HepG2 (cell line): ENCODE measurements around the gene AAMP. TPM values are rescaled to one million over a fixed set of nuclear protein-coding genes. Genes with fewer than 3 reads are reported as not detected.
A peak's percentile ranks its signal among the peaks of the same experiment; 100 is the strongest.

ENCODE experiments used
- ATAC-seq: fragments of 200-7000 bp; cut with Tn5 transposase; 3 replicates; pipeline ENCODE4 v1.9.1; 2020; ENCODE audit warnings: mild to moderate bottlenecking, moderate library complexity
- BruUV-seq: library from RNA; stranded (reverse); fragments of 400-500 nt; replicated peaks from 2 replicates; lab custom pipeline; 2021; lab: Mats Ljungman, UMichigan
- CTCF ChIA-PET: fragments of 300-600 bp; formaldehyde crosslinking; extraction: SDS; loops from one replicate; lab custom pipeline; 2021; ENCODE audit warnings: low total read pairs, inconsistent platforms, low intra/inter-chr PET ratio; lab: Yijun Ruan, JAX
- POLR2A ChIA-PET: fragments of 350-600 bp; sonication (Branson Sonifier 250); formaldehyde crosslinking; loops from one replicate; lab custom pipeline; 2020; ENCODE audit warnings: antibody characterized with exemption, inconsistent platforms; lab: Yijun Ruan, JAX
- DNase-seq: peaks from one replicate; pipeline ENCODE4 v3.0.0-alpha.2; 2015; ENCODE audit warnings: low spot score
- FAIRE-seq: peaks from 3 replicates; lab custom pipeline; 2011; peaks lifted over from hg19 to GRCh38; lab: Jason Lieb, UNC
- H2AFZ ChIP-seq: one replicate; pipeline ENCODE4 v1.6.1; 2011; ENCODE audit warnings: low read length, inconsistent platforms
- H3K27ac ChIP-seq: fragments of 300-600 bp; 3 replicates; pipeline ENCODE4 v1.8.0; 2011; ENCODE audit warnings: mixed run types, mild to moderate bottlenecking, mixed read lengths, low read length, inconsistent platforms; ENCODE audit not compliant: insufficient read depth; ENCODE audit errors: extremely low read length
- H3K27me3 ChIP-seq, 2 experiments: fragments of 200-600 bp in 1 of 2; 2 replicates in 1 of 2; 3 replicates in 1 of 2; pipeline versions ENCODE4 v1.6.0 to v1.8.0; 2011; ENCODE audit warnings: low read length in 2 of 2, mild to moderate bottlenecking in 2 of 2, moderate library complexity in 2 of 2, inconsistent platforms in 1 of 2; ENCODE audit not compliant: insufficient read depth in 2 of 2, control insufficient read depth in 1 of 2
- H3K36me3 ChIP-seq, 2 experiments: fragments of 200-600 bp in 1 of 2; replicated peaks in 1 of 2; 2 replicates in 1 of 2; 3 replicates in 1 of 2; pipeline versions ENCODE4 v1.5.1 to v1.8.0; 2011; ENCODE audit warnings: low read length in 2 of 2, inconsistent platforms in 1 of 2; ENCODE audit not compliant: insufficient read depth in 2 of 2, control insufficient read depth in 1 of 2
- H3K4me1 ChIP-seq: 2 replicates; pipeline ENCODE4 v1.5.1; 2012; ENCODE audit warnings: low read length, inconsistent platforms; ENCODE audit not compliant: insufficient read depth
- H3K4me2 ChIP-seq: 2 replicates; pipeline ENCODE4 v1.6.0; 2011; ENCODE audit warnings: low read depth, low read length, inconsistent platforms
- H3K4me3 ChIP-seq, 3 experiments: fragments of 200-600 bp in 1 of 3; sonication (generic), shearing (Covaris generic) in 1 of 3; replicated peaks in 1 of 3; 2 replicates each; pipeline ENCODE4 v1.5.1; 2011 to 2016; ENCODE audit warnings: low read length in 3 of 3, inconsistent platforms in 2 of 3, low read depth in 2 of 3, mild to moderate bottlenecking in 2 of 3, control low read depth in 1 of 3, mixed read lengths in 1 of 3; ENCODE audit not compliant: insufficient read depth in 1 of 3
- H3K79me2 ChIP-seq: one replicate; pipeline ENCODE4 v1.6.1; 2011; ENCODE audit warnings: low read length, inconsistent platforms; ENCODE audit not compliant: insufficient read depth
- H3K9ac ChIP-seq: 2 replicates; pipeline ENCODE4 v1.6.0; 2011; ENCODE audit warnings: mild to moderate bottlenecking, low read depth, low read length, inconsistent platforms; ENCODE audit not compliant: insufficient read depth
- H3K9me3 ChIP-seq: 2 replicates; pipeline ENCODE4 v1.5.1; 2012; ENCODE audit warnings: mild to moderate bottlenecking, low read length
- H4K20me1 ChIP-seq: 2 replicates; pipeline ENCODE4 v1.6.0; 2011; ENCODE audit warnings: inconsistent platforms, mild to moderate bottlenecking, low read length, moderate library complexity; ENCODE audit not compliant: insufficient read depth
- AGO2 ChIP-seq: fragments of 200-400 bp; formaldehyde crosslinking; optimal IDR thresholded peaks from 2 replicates; pipeline ENCODE3; 2017; ENCODE audit warnings: mild to moderate bottlenecking, low read depth, low read length, moderate library complexity
- GABPB1 ChIP-seq: IDR thresholded peaks from 2 replicates; pipeline ENCODE4 v1.6.1; 2016; ENCODE audit warnings: mild to moderate bottlenecking, missing genetic modification reagents, moderate library complexity, missing compliant biosample characterization
- GATAD2A ChIP-seq: IDR thresholded peaks from 2 replicates; pipeline ENCODE4 v1.6.1; 2016
- HOXA3 ChIP-seq: sonication (generic); formaldehyde crosslinking; IDR thresholded peaks from 2 replicates; pipeline ENCODE4 v1.5.0; 2020; ENCODE audit warnings: missing genetic modification reagents
- NR2F6 ChIP-seq, 2 experiments: IDR thresholded peaks; 2 replicates each; pipeline ENCODE4 v1.6.1; 2016; ENCODE audit warnings: antibody characterized with exemption in 1 of 2, mild to moderate bottlenecking in 1 of 2
- PAX8 ChIP-seq: sonication (generic); formaldehyde crosslinking; IDR thresholded peaks from 2 replicates; pipeline ENCODE4 v1.8.0; 2022; ENCODE audit warnings: mild to moderate bottlenecking, missing genetic modification reagents, borderline replicate concordance
- POLR2A ChIP-seq, 2 experiments: IDR thresholded peaks; 2 replicates each; pipeline ENCODE4 v1.6.1; 2011; ENCODE audit warnings: low read depth in 2 of 2, low read length in 2 of 2, mild to moderate bottlenecking in 1 of 2, moderate library complexity in 1 of 2; ENCODE audit not compliant: insufficient read depth in 1 of 2
- POLR2G ChIP-seq: fragments of 200-400 bp; formaldehyde crosslinking; IDR thresholded peaks from 2 replicates; pipeline ENCODE4 v1.6.1; 2018; ENCODE audit warnings: mild to moderate bottlenecking, low read depth, low read length, moderate library complexity
- RBFOX2 ChIP-seq: fragments of 200-400 bp; formaldehyde crosslinking; IDR thresholded peaks from 2 replicates; pipeline ENCODE4 v1.6.1; 2017; ENCODE audit warnings: low read depth, mild to moderate bottlenecking, low read length
- RXRA ChIP-seq: sonication (generic); formaldehyde crosslinking; IDR thresholded peaks from 2 replicates; pipeline ENCODE4 v1.5.1; 2020; ENCODE audit warnings: missing genetic modification reagents
- SMAD1 ChIP-seq: sonication (generic); formaldehyde crosslinking; IDR thresholded peaks from 2 replicates; pipeline ENCODE4 v1.4.0; 2020; ENCODE audit warnings: missing genetic modification reagents, low read depth, mild to moderate bottlenecking, borderline replicate concordance
- THAP11 ChIP-seq: IDR thresholded peaks from 2 replicates; pipeline ENCODE4 v1.6.1; 2016; ENCODE audit warnings: missing biosample characterization, missing genetic modification reagents
- ZFP37 ChIP-seq: sonication (generic); formaldehyde crosslinking; IDR thresholded peaks from 2 replicates; pipeline ENCODE4 v1.4.0; 2020; ENCODE audit warnings: missing genetic modification reagents, borderline replicate concordance
- ZFX ChIP-seq: sonication (generic); formaldehyde crosslinking; IDR thresholded peaks from 2 replicates; pipeline ENCODE4 v1.4.0; 2020; ENCODE audit warnings: mild to moderate bottlenecking, low read depth, missing genetic modification reagents, moderate library complexity
- ZNF256 ChIP-seq: sonication (generic); formaldehyde crosslinking; conservative IDR thresholded peaks from 2 replicates; pipeline ENCODE4 v1.4.0; 2020; ENCODE audit warnings: missing genetic modification reagents
- ZNF296 ChIP-seq: sonication (generic); formaldehyde crosslinking; conservative IDR thresholded peaks from 2 replicates; pipeline ENCODE4 v1.5.0; 2020; ENCODE audit warnings: mild to moderate bottlenecking, missing genetic modification reagents
- ZNF629 ChIP-seq: sonication (generic); formaldehyde crosslinking; conservative IDR thresholded peaks from 2 replicates; pipeline ENCODE4 v1.5.0; 2020; ENCODE audit warnings: missing genetic modification reagents
- ZNF644 ChIP-seq: IDR thresholded peaks from 2 replicates; pipeline ENCODE4 v1.6.1; 2016; ENCODE audit warnings: low read depth
- ZNF746 ChIP-seq: sonication (generic); formaldehyde crosslinking; IDR thresholded peaks from 2 replicates; pipeline ENCODE4 v1.8.0; 2022; ENCODE audit warnings: mild to moderate bottlenecking, missing genetic modification reagents
- ZNF891 ChIP-seq: sonication (generic); formaldehyde crosslinking; IDR thresholded peaks from 2 replicates; pipeline ENCODE4 v1.5.0; 2020; ENCODE audit warnings: mild to moderate bottlenecking, missing genetic modification reagents
- WGBS: methylation state at CpG from one replicate; pipeline ENCODE4 v1.1.6; 2017; ENCODE audit warnings: low lambda C conversion rate; 5-methylcytosine and 5-hydroxymethylcytosine counted together
- in situ Hi-C: cut with HindIII; loops from 2 replicates; pipeline ENCODE4 v1.10.0; 2017; ENCODE audit warnings: low pct_unique_long_range_greater_than_20kb; ENCODE audit not compliant: extremely low pct_ligation_motif_present
- intact Hi-C: fragments of 100-400 bp; cut with micrococcal nuclease; formaldehyde crosslinking; loops from one replicate; pipeline ENCODE4 v1.10.0; 2022; ENCODE audit not compliant: unreplicated experiment
- polyA plus RNA-seq, 8 experiments: library from polyadenylated mRNA; depleted of rRNA in 3 of 8; stranded (reverse) in 7 of 8; unstranded in 1 of 8; fragments of >200 nt; fragmentation: Illumina TruSeq in 4 of 8; extraction: Trizol in 4 of 8; gene quantifications; 2 replicates each; pipeline versions ENCODE4 v1.2.1 to v1.2.3, GENCODE V29; 2011 to 2016; ENCODE audit warnings: low read depth in 4 of 8, missing spikeins in 1 of 8, mixed read lengths in 1 of 8; ENCODE audit not compliant: insufficient read depth in 1 of 8
- total RNA-seq, 5 experiments: library from RNA; depleted of rRNA; stranded (reverse); fragments of >200 nt; fragmentation: Illumina TruSeq; extraction: Trizol; gene quantifications; 2 replicates each; pipeline ENCODE4 v1.2.3, GENCODE V29; 2016; ENCODE audit warnings: low read depth in 1 of 5
- TF ChIP-seq, protein P1 (sequence below): sonication (generic); formaldehyde crosslinking; IDR thresholded peaks from 2 replicates; pipeline ENCODE4 v1.5.0; 2020; ENCODE audit warnings: missing genetic modification reagents
- TF ChIP-seq, protein P2 (sequence below): IDR thresholded peaks from 2 replicates; pipeline ENCODE4 v1.6.1; 2016; ENCODE audit warnings: mild to moderate bottlenecking, missing biosample characterization, missing genetic modification reagents
- TF ChIP-seq, protein P3 (sequence below): IDR thresholded peaks from 2 replicates; pipeline ENCODE4 v1.6.1; 2016

The AAMP gene
- total and polyA plus RNA-seq, 2 of the 13 experiments (the other 11 are each of a cell fraction or from before 2014, with no cell fraction given): 110 to 186 TPM

DNA sequence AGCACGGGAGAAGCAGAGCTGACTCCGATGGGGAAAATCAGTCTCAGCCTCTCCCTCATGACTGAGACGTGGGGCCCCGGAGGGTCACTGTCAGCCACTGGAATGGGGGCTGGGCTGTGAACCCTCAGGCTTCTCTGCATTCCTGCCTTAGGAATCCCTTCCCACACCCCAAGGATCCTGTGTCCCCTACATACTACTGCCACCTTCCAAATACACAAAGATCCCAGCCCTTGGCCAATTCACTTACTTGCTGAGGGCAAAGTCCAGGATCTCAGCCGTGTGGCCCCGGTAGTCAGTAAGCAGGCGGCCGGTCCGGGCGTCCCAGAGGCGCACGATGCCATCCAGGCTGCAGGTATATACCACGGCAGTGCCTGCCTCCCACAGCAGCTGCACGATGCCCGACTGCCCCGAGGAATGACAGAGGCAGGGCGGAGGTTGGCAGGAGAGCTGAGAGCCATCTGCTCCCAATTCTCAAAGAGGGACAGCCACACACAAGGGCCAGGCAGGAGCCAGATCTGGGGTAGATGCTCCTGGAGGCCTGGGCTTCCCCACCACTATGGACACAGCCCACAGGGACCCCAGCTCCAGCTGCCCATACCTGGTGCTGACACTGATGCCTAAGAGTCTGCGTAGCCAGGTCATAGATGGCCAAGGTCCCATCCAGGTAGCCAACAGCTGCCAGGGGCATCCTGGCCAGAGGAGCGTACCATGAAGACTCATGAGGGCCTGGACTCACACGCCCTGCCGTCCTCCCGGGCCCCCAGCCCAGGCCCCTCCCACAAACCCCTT lies 5.0 kb downstream of the AAMP start:
- H2AFZ ChIP-seq: no peak overlapping the region
- POLR2A ChIA-PET: interaction anchor here (0.8 kb wide), 1 partner anchor 26 kb away, joined by 3 read pairs; no protein-coding TSS in a partner anchor
- DNase-seq (peak; percentile 75), ATAC-seq (peak; percentile 62), FAIRE-seq (peak; percentile 80)
- H4K20me1 ChIP-seq: no peaks in the 10 kb centered on the region
- H3K4me2 ChIP-seq: peak overlapping the region; percentile 52
- CTCF ChIA-PET: no interaction called here
- in situ Hi-C loops: no loop called here
- H3K27me3 ChIP-seq: no peaks in the 10 kb centered on the region; a peak in 1 of 5 replicates
- H3K4me3 ChIP-seq: peak overlapping the region in 1 of 3 experiments; percentile 22; a peak in 2 of 6 replicates
- peaks cover 6% of the 10 kb centered on the region for H3K79me2 ChIP-seq
- no TSS peak for BruUV-seq
- peak overlapping the region; percentile 56 for H3K27ac ChIP-seq
- peak overlapping the region; percentile 27 for H3K9ac ChIP-seq
- no peaks in the 10 kb centered on the region for H3K9me3 ChIP-seq
- H3K4me1 ChIP-seq: peaks cover 71% of the 10 kb centered on the region
- intact Hi-C loops: no loop called here
- WGBS: 55% methylated on average over 10 of the region's 22 CpGs
- H3K36me3 ChIP-seq: peaks cover 19 to 40% of the 10 kb centered on the region in 2 experiments
- TF ChIP-seq PAX8 (CRISPR knock-in tag) (no peak), SMAD1 (CRISPR knock-in tag) (no peak), RBFOX2 (peak; percentile 63), ZFX (peak; percentile 21; the same call in 1 of the 2 replicates), GATAD2A (CRISPR knock-in tag) (peak; percentile 71), RXRA (CRISPR knock-in tag) (peak; percentile 50; the same call in 1 of the 2 replicates), THAP11 (CRISPR knock-in tag) (peak; percentile 47; the same call in 1 of the 2 replicates), AGO2 (peak; percentile 41), ZNF746 (CRISPR knock-in tag) (0 out of 2 replicates have a peak, but pooled peaks have one; percentile 10), ZNF891 (CRISPR knock-in tag) (peak; percentile 52; the same call in 1 of the 2 replicates), ZNF644 (CRISPR knock-in tag) (peak; percentile 76; the same call in 1 of the 2 replicates), ZNF296 (no peak), ZFP37 (CRISPR knock-in tag) (no peak), NR2F6 (IDR thresholded peaks at IDR 0.05) (peak; percentile 35; the same call in 1 of the 2 replicates), NR2F6 (CRISPR knock-in tag; IDR thresholded peaks at IDR 0.05) (no peak), HOXA3 (CRISPR knock-in tag) (peak; percentile 61), ZNF629 (CRISPR knock-in tag) (peak; percentile 40; the same call in 1 of the 2 replicates), GABPB1 (CRISPR knock-in tag) (peak; percentile 37; the same call in 1 of the 2 replicates), POLR2A (IDR thresholded peaks at IDR 0.05; ENCODE audit: insufficient read depth in 1 of 2, low read depth in 2 of 2, low read length in 2 of 2) (peak in 1 of 2 experiments; percentile 46; a peak in 3 of 4 replicates), POLR2G (0 out of 2 replicates have a peak, but pooled peaks have one; percentile 40), ZNF256 (no peak)
- TF ChIP-seq, protein P1, sequence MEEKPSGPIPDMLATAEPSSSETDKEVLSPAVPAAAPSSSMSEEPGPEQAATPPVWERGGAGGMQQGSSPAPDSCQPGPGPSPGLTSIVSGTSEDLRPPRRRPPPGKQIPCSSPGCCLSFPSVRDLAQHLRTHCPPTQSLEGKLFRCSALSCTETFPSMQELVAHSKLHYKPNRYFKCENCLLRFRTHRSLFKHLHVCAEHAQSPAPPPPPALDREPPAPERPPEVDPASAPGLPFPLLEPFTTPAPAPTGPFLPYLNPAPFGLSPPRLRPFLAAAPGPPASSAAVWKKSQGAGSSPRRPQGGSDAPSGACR (CRISPR knock-in tag): 0 out of 2 replicates have a peak, but pooled peaks have one; percentile 69
- TF ChIP-seq, protein P2, sequence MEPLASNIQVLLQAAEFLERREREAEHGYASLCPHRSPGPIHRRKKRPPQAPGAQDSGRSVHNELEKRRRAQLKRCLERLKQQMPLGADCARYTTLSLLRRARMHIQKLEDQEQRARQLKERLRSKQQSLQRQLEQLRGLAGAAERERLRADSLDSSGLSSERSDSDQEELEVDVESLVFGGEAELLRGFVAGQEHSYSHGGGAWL (CRISPR knock-in tag): 0 out of 2 replicates have a peak, but pooled peaks have one; percentile 30
- TF ChIP-seq, protein P3, sequence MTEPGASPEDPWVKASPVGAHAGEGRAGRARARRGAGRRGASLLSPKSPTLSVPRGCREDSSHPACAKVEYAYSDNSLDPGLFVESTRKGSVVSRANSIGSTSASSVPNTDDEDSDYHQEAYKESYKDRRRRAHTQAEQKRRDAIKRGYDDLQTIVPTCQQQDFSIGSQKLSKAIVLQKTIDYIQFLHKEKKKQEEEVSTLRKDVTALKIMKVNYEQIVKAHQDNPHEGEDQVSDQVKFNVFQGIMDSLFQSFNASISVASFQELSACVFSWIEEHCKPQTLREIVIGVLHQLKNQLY (CRISPR knock-in tag): no peak
